GM18873 (cell line): ENCODE data around the gene TP53BP2.
"Not testable (repeated sequence)": the region's sequence is repeated elsewhere in the genome, so short reads cannot be mapped to it uniquely, and the experiment has no call there.

Experiments
- ATAC-seq: cut with Tn5 transposase; IDR thresholded peaks from one replicate; pipeline ENCODE4 v1.9.1; 2021; ENCODE audit warnings: mild to moderate bottlenecking, moderate library complexity, moderate number of reproducible peaks; ENCODE audit not compliant: unreplicated experiment, low FRiP score

Gene TP53BP2, protein sequence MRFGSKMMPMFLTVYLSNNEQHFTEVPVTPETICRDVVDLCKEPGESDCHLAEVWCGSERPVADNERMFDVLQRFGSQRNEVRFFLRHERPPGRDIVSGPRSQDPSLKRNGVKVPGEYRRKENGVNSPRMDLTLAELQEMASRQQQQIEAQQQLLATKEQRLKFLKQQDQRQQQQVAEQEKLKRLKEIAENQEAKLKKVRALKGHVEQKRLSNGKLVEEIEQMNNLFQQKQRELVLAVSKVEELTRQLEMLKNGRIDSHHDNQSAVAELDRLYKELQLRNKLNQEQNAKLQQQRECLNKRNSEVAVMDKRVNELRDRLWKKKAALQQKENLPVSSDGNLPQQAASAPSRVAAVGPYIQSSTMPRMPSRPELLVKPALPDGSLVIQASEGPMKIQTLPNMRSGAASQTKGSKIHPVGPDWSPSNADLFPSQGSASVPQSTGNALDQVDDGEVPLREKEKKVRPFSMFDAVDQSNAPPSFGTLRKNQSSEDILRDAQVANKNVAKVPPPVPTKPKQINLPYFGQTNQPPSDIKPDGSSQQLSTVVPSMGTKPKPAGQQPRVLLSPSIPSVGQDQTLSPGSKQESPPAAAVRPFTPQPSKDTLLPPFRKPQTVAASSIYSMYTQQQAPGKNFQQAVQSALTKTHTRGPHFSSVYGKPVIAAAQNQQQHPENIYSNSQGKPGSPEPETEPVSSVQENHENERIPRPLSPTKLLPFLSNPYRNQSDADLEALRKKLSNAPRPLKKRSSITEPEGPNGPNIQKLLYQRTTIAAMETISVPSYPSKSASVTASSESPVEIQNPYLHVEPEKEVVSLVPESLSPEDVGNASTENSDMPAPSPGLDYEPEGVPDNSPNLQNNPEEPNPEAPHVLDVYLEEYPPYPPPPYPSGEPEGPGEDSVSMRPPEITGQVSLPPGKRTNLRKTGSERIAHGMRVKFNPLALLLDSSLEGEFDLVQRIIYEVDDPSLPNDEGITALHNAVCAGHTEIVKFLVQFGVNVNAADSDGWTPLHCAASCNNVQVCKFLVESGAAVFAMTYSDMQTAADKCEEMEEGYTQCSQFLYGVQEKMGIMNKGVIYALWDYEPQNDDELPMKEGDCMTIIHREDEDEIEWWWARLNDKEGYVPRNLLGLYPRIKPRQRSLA

DNA sequence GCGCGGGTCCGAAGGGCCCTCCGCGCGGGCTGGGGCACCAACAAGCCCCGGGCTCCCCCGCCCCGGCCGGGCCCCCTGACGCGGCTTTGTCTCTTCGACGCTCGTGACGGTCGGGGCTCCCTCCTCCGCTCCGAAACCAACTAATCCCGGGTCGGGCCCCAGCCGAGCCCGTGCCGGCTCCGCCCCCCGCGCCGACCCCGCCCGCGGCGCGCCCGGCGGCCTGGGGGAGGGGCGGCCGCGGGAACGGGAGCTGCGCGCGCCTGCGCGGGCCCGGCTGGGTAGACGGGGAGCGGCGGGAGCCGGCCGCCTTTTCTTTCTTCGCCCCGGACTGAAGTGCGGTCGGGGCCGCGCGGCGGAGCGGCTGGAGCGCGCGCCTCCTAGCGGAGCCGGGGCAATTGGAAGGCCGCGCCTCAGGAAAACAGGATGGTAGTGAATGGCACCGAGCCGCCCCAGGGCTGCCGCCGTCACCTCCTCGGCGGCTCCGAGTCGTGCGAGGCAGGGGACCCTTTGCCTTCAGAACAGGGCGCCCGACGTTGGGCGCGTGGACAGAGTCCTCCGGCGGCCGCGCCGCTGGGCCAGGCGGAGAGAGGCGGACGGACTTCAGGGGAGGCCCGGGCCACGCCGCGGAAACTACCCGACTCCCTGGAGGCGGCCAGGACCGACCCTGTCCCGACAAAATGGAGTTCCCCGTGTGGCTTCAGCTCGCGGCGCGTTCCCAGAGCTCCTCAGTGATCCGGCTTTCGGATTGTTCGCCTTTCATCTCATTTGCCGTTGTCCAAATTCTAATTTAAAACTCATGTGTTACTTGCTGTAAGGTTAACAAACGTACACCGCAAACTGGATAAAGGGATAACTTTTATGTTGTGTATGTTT is at the start of gene TP53BP2:
TP53BP2 (minus strand) TSS at position 138 of the 873 bp plus-strand sequence. CDS start 267 bp downstream, outside the sequence.
- peak; percentile 54 for ATAC-seq

DNA sequence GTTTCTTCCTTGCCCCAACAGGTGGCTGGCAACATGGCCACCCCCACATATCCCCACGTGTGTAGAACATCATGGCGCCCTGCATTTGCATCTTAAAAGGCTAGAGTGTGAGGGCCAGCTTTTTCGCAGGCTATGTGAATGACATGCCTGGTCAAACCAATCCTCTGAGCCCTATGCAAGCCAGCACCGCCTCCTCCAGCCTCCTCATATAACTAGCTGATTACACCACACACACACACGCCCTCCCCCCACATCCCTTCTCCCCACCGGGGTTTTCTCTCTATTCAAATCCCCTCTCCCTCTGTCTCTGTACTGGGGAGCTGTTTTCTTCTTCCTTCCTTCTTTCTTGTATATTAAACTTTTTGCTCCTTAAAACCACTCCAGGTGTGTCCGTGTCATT is 44.7 kb upstream of the TP53BP2 start:
- not testable (repeated sequence) for ATAC-seq

DNA sequence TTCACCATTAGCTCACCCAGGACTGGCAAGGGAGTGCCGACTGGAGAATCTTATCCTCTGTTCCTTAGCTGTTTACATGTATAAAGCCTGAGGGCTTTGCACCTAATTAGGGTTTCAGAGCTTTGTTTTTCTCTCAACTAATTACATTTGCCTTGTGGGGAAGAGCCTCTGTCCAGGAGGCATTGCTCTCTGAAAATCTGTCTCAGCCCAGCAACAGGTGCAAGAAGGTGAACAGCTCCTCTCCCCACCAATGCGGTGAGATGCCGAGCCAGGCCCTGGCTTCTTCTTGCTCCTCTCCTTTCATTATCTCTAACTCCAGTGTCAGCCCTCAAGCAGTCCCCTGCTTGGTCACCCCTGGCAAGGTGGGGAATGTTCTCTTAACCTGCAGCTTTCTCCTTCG is 43.6 kb upstream of the TP53BP2 start:
- ATAC-seq: not testable (repeated sequence)

DNA sequence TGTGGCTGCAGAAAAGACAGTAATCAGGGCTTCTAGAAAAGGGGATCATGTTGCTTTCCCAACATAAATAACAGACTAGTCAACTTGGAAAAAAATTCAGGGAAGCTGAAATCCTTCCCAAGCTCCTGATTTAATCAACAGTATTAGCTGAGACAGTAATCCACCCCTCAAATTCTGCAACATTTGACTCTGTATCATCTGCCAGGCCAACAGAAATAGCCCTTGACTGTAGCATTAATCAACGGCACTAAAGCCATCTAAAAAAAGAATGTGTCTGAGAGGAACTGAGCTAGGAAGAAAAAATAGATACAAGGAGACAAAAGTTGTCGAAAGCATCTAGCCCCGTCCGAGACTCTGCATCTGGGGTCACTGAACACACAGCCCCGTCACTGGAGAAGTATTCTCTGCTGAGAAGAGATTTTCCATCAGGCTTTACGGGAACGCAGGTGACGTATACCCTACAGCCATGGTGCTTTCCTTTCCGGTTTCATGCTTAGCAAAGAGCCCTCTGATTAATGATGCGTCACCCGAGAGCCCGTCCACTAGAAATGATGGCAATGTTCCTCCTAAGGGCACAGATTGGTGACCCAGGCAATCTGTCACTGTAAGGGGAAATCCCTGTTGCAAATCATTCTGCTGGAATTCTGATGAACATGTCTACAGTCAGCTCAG is 42.1 kb upstream of the TP53BP2 start:
- no peak for ATAC-seq

DNA sequence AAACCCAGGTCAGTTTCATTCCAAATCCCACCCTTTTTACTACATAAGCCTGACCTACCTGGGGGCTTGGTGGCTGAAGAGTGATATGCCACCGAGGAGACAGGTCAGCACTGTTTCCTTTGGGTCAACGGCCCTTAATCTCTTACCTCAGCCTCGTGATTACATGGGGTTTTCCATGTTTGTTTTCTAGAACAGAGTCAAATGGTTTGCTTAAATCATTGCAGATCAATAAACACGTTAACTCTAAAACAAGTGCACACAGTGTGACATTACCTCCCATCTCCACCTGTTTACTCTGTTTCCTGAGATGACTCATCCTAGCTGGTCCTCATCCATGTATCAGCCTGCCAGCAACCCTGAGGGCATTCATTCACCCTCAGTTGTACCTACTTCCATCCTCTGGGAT is 40.8 kb upstream of the TP53BP2 start:
- ATAC-seq: no peak

DNA sequence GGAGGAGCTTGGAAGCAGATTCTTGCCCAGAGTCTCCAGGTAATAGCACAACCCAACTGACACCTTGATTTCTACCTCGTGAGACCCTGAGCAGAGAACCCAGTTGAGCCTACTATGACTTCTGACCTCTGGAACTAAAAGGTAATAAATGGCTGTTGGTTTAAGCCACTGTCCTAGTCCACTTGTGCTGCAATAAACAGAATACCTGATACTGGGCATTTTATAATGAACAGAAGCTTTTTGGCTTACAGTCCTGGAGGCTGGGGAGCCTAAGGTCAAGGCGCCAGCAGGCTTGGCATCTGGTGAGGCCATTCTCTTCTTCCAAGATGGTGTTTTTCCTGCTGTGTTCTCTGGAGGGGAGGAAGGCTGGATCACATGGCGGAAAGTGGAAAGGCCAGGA is 39.9 kb upstream of the TP53BP2 start:
- ATAC-seq: no peak

DNA sequence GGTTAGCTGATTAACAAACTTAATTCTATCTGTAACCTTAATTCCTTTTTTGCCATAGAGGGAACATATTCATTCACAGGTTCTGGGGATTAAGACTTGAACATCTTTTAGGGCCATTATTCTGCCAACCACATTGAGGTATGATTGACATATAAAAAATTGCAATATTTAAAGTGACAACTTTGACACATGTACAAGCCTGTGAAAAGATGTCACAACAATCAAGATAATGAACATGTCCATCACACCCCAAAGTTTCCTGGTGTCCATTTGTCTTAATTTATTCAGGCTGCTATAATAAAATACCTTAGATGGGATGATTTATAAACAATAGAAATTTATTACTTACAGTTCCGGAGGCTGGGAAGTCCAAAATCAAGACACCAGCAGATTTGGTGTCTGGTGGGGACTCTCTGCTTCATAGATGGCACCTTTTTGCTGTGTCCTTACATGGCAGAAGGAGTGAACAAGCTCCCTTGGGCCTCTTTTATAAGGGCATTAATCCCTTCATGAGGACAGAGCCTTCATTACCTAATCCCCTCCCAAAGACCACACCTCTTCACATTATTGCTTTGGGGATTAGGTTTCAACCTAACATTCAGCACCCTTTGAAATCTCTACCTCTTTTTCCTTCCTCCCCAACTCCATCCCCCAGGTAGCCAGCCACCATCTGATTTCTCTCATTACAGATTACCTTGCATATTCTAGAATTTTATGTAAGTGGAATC is 33.0 kb upstream of the TP53BP2 start:
- no peak for ATAC-seq

DNA sequence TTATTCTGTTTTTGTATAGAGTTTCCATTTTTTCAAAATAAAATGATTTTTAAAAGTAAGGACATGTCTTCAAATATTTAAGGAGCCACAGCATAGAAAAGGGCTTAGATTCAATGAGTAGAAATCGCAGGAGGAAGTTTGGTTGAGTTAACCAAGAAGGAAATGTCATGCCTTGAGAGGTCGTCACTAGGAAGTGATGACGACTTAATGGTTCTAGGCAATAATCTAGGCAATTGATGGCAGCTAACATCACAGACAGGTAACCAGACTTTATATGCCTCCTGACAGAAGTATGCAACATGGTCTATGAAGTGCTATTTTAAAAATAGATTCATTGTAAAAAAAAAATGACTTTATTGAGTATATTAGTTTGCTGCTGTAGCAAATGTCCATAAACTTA is 32.1 kb upstream of the TP53BP2 start:
- ATAC-seq: no peak

DNA sequence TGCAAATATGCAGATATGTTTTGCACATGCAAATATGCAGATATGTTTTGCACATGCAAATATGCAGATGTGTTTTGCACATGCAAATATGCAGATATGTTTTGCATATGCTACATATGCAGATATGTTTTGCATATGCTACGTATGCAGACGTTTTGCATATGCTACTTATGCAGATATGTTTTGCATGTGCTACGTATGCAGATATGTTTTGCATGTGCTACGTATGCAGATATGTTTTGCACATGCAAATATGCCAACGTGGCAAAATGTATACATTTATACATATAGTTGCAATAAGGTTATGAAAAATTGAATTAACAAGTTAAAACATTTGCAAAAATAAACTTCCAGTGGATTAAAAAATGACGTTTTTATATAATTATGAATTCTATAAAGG is 30.8 kb upstream of the TP53BP2 start:
- no peak for ATAC-seq

DNA sequence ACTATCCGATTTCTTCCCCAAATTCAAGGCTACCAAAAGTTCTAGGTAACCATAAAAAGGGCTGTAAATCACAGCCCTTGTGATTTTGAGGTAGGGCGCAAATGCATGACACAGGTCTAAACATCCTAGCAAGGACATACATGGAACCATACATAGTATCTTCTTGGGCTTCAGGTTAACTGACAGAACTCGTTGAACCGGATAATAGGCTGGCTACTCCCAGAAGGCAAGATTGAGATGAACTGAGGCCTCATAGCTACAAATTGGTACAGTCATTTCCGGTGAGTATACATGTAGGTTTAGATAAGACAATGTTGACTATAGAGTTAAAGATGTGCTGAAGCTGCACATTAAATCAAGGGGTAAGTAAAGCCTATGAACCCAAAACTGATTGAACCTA is 27.3 kb upstream of the TP53BP2 start:
- no peak for ATAC-seq

DNA sequence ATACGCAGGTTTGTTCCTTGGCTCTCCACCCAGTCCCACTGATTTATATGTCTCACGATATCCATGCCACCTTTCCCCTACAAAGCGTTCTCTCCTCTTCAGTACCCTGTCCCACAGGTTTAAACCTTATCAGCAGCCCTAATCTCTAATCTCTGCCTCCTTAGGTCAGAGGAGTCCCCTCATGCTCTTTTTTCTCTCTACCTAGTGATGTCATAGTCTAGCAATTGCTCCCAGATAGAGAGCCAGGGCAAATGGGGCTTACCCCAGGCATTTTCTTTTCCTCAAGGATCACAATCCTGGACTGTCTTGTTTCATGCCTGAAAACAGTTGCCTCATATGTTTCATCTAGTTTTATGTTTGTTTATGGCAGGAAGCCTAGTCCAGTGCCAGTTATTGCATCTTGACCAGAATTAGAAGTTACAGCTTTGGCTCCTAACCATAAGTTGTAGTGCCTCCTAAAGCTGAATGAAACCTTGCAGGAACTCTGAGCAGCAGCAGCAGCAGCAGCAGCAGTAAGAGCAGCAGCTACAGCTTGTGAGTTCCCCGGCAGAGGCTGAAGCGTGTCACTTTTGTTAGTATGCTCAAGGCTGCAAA is 26.7 kb upstream of the TP53BP2 start:
- ATAC-seq: no peak

DNA sequence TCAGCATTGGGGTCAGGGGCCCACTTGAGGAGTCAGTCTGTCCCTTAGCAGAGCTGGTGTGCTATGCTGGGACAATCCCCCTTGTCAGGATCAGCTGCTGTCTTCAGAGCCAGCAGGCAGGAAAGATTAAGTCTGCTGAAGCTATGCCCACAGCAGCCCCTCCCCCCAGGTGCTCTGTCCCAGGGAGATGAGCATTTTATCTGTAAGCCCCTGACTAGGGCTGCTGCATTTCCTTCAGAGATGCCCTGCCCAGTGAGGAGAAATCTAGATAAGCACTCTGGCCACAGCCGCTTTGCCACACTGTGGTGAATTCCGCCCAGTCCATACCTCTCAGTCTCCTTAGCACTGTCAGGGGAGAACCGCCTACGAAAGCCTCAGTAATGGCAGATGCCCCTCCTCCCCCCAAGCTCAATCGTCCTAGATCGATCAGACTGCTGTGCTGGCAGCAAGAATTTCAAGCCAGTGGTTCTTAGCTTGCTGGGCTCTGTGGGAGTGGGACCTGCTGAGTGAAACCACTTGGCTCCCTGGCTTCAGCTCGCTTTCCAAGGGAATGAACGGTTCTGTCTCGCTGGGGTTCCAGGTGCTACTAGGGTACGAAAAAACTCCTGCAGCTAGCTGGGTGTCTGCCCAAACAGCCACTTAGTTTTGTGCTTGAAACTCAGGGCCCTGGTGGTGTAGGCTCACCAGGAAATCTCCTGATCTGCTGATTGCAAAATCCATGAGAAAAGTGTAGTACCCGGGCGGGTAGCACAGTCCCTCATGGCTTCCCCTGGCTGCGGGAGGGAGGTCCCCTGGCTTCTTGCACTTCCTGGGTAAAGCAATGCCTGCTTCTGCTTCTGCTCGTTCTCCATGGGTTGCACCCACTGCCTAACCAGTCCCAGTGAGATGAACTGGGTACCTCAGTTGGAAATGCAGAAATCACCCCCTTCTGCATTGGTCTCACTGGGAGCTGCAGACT is 25.1 kb upstream of the TP53BP2 start:
- no peak for ATAC-seq

DNA sequence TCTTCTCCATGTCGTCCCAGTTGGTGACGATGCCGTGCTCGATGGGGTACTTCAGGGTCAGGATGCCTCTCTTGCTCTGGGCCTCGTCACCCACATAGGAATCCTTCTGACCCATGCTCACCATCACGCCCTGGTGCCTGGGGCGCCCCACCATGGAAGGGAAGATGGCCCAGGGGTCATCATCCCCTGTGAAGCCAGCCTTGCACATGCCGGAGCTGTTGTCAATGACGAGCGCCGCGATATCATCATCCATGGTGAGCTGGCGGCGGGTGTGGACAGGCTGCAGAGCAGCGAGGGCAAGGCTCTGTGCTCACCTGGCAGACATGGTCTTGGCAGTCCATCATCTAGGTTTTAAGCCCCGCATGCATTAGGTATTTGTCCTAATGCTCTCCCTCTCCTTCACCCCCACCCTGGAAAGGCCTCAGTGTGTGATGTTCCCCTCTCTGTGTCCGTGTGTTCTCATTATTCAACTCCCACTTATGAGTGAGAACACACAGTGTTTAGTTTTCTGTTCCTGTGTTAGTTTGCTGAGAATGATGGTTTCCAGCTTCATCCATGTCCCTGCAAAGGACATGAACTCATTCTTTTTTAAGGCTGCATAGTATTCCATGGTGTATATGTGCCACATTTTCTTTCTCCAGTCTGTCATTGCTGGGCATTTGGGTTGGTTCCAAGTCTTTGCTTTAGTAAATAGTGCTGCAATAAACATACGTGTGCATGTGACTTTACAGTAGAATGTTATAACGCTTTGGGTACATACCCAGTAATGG is 19.0 kb upstream of the TP53BP2 start:
- not testable (repeated sequence) for ATAC-seq

DNA sequence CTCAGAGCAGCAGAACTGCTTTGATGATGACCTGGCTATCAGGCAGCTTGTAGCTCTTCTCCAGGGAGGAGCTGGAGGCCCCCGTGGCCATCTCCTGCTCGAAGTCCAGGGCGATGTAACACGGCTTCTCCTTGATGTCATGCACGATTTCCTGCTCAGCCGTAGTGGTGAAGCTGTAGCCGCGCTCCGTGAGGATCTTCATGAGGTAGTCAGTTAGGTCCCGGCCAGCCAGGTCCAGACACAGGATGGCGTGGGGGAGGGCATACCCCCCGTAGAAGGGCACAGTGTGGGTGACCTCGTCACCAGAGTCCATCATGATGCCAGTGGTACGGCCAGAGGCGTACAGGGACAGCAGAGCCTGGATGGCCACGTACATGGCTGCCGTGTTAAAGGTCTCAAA is 18.3 kb upstream of the TP53BP2 start:
- ATAC-seq: no peak

DNA sequence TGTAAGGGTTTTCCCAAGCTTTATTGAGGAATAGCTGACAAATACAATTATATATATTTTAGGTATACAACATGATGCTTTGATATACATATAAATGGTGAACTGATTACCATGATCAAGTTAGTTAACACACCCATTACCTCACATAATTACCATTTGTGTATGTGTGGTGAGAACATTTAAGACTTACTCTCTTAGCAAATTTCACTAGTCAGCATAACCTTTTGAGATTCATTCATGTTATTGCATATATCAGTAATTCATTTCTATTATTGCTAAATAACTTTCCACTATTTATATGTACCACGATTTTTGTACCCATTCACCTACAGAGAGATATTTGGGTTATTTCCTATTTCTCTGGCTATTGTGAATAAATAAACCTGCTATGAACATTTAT is 16.2 kb upstream of the TP53BP2 start:
- no peak for ATAC-seq

DNA sequence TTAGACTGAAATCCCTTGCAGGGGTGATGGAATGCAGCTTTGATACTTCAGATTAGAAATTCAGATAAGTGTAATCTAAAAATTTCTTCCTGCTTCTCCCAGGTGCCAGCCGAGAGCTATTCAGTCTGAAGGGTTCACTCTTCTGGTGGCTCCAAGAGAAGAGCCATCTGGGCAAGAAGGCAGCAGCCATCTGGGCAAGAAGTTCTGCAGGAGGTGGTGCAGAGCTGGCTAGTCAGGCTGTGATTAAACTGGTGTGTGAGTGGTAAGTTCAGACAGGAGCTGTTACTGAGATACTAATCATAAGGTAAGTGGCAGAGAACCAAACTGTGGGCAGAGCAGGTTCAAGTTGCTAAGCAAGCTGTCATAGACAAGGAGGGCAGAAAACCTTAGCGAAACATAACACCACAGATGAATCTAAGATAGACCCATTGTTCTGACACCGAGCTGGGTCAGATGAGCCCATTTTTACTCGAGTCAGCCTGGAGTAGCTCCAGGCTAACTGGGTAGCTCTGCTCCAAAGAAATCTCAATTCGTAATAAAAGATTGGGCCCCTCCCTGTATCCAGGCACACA is 14.4 kb upstream of the TP53BP2 start:
- ATAC-seq: no peak
